NCI-H2227 treated with DMSO at 0.1 percent for 48 hours (cell line): ENCODE results near the gene KRTAP4-12.
"Not testable (repeated sequence)": the region's sequence is repeated elsewhere in the genome, so short reads cannot be mapped to it uniquely, and the experiment has no call there.

ENCODE experiments used
- DNase-seq: peaks from one replicate; lab custom pipeline; 2025; lab: John Stamatoyannopoulos, UW

KRTAP4-12 gene

GRCh38 chr17:41088760-41089352 lies 35.1 kb downstream of the KRTAP4-12 start:
- DNase-seq = not testable (repeated sequence)

GRCh38 chr17:41084100-41084856 lies 39.7 kb downstream of the KRTAP4-12 start, which contains the start of gene KRTAP4-7:
TSS of gene KRTAP4-7 (plus strand) at chr17:41084150. CDS start at chr17:41084207, 57 bp downstream.
- not testable (repeated sequence) for DNase-seq

- DNase-seq = not testable (repeated sequence)
Measured at GRCh38 chr17:41083427-41083826, 40.6 kb downstream of the KRTAP4-12 start.

GRCh38 chr17:41082626-41083025 lies 41.4 kb downstream of the KRTAP4-12 start:
- DNase-seq = no peak

- no peak for DNase-seq
Measured at GRCh38 chr17:41076788-41077187, 47.2 kb downstream of the KRTAP4-12 start.

- DNase-seq = no peak
Measured at GRCh38 chr17:41073676-41074075, 50.3 kb downstream of the KRTAP4-12 start.
